Measurements from ENCODE around the gene PDE3A.

GRCh38 chr12:20520532-20520931 lies 152.2 kb downstream of the PDE3A start:
- TF ChIP-seq, protein P1, sequence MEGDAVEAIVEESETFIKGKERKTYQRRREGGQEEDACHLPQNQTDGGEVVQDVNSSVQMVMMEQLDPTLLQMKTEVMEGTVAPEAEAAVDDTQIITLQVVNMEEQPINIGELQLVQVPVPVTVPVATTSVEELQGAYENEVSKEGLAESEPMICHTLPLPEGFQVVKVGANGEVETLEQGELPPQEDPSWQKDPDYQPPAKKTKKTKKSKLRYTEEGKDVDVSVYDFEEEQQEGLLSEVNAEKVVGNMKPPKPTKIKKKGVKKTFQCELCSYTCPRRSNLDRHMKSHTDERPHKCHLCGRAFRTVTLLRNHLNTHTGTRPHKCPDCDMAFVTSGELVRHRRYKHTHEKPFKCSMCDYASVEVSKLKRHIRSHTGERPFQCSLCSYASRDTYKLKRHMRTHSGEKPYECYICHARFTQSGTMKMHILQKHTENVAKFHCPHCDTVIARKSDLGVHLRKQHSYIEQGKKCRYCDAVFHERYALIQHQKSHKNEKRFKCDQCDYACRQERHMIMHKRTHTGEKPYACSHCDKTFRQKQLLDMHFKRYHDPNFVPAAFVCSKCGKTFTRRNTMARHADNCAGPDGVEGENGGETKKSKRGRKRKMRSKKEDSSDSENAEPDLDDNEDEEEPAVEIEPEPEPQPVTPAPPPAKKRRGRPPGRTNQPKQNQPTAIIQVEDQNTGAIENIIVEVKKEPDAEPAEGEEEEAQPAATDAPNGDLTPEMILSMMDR (conservative IDR thresholded peaks at IDR 0.05; ENCODE audit: low read length), result no peak
- no peak for TF ChIP-seq EZH2phosphoT487 (IDR thresholded peaks at IDR 0.05; ENCODE audit: borderline replicate concordance)

All from Loucy (cell line).